DOHH2 (cell line): ENCODE measurements around the gene METTL27.
A peak's percentile ranks its signal among the peaks of the same experiment; 100 is the strongest.

Experiments
- H3F3A ChIP-seq: fragments of 200-600 bp; sonication (generic), shearing (Covaris generic); 2 replicates; pipeline ENCODE4 v1.6.0; 2016; ENCODE audit warnings: antibody characterized with exemption, mild to moderate bottlenecking; ENCODE audit not compliant: control insufficient read depth, insufficient read depth
- H3K27ac ChIP-seq: fragments of 200-600 bp; sonication (generic); 2 replicates; pipeline ENCODE4 v1.5.1; 2014; ENCODE audit warnings: low read depth, mild to moderate bottlenecking, low read length, moderate library complexity
- H3K27me3 ChIP-seq: fragments of 200-600 bp; sonication (generic); 2 replicates; pipeline ENCODE4 v1.6.1; 2014; ENCODE audit warnings: mild to moderate bottlenecking, low read length, mixed read lengths; ENCODE audit not compliant: control insufficient read depth
- H3K36me3 ChIP-seq: fragments of 200-600 bp; sonication (generic); 2 replicates; pipeline ENCODE4 v1.6.1; 2014; ENCODE audit warnings: mild to moderate bottlenecking, low read length, moderate library complexity, mixed read lengths; ENCODE audit not compliant: control insufficient read depth
- H3K4me1 ChIP-seq: fragments of 200-600 bp; sonication (generic); 2 replicates; pipeline ENCODE4 v1.6.1; 2014; ENCODE audit warnings: mild to moderate bottlenecking, low read length, mixed read lengths; ENCODE audit not compliant: control insufficient read depth
- H3K4me2 ChIP-seq: fragments of 200-600 bp; sonication (generic); 2 replicates; pipeline ENCODE4 v1.6.0; 2014; ENCODE audit warnings: mild to moderate bottlenecking, low read length, moderate library complexity
- H3K4me3 ChIP-seq: fragments of 200-600 bp; sonication (generic); 2 replicates; pipeline ENCODE4 v1.5.1; 2014; ENCODE audit warnings: mild to moderate bottlenecking, low read length, mixed read lengths
- H3K79me2 ChIP-seq: fragments of 200-600 bp; sonication (generic); 2 replicates; pipeline ENCODE4 v1.6.1; 2014; ENCODE audit warnings: mild to moderate bottlenecking, low read length, mixed read lengths; ENCODE audit not compliant: control insufficient read depth
- H3K9me2 ChIP-seq: fragments of 200-600 bp; sonication (generic); replicated peaks from 2 replicates; pipeline ENCODE4 v1.6.1; 2014; ENCODE audit warnings: mild to moderate bottlenecking, low read length, mixed read lengths; ENCODE audit not compliant: control insufficient read depth
- H3K9me3 ChIP-seq: fragments of 200-600 bp; sonication (generic); 2 replicates; pipeline ENCODE4 v1.6.1; 2014; ENCODE audit warnings: antibody characterized with exemption, low read length, mixed read lengths; ENCODE audit not compliant: control insufficient read depth, insufficient read depth
- H4K20me1 ChIP-seq: fragments of 200-600 bp; sonication (generic); 2 replicates; pipeline ENCODE4 v1.6.0; 2014; ENCODE audit warnings: low read depth, mild to moderate bottlenecking, antibody characterized with exemption, low read length, moderate library complexity; ENCODE audit not compliant: control insufficient read depth, insufficient read depth
- CTCF ChIP-seq: fragments of 200-600 bp; sonication (generic); IDR thresholded peaks from one replicate; pipeline ENCODE4 v1.5.1; 2014; ENCODE audit warnings: antibody characterized with exemption, mild to moderate bottlenecking, low read depth, low read length; ENCODE audit not compliant: poor library complexity, severe bottlenecking
- EZH2phosphoT487 ChIP-seq: fragments of 200-600 bp; sonication (generic); IDR thresholded peaks from 2 replicates; pipeline ENCODE4 v1.6.1; 2017; ENCODE audit warnings: borderline replicate concordance, mild to moderate bottlenecking, antibody characterized with exemption, low read length, moderate library complexity, mixed read lengths

Gene METTL27

GRCh38 chr7:73841689-73842066 lies 638 bp downstream of the METTL27 start:
- no peaks in the 10 kb centered on the region for H3K36me3 ChIP-seq
- H3K4me1 ChIP-seq: peaks cover 15% of the 10 kb centered on the region
- peak overlapping the region; percentile 97 for H3K4me2 ChIP-seq
- no peaks in the 10 kb centered on the region for H3K9me2 ChIP-seq
- H4K20me1 ChIP-seq: no peaks in the 10 kb centered on the region
- H3F3A ChIP-seq: no peaks in the 10 kb centered on the region
- H3K27ac ChIP-seq: no peak overlapping the region
- H3K4me3 ChIP-seq: peak overlapping the region; percentile 76
- no peaks in the 10 kb centered on the region for H3K79me2 ChIP-seq
- peaks cover 8% of the 10 kb centered on the region for H3K27me3 ChIP-seq
- no peak for TF ChIP-seq EZH2phosphoT487
- TF ChIP-seq CTCF: no peak
- H3K9me3 ChIP-seq: no peaks in the 10 kb centered on the region

GRCh38 chr7:73840715-73841379 lies 1.5 kb downstream of the METTL27 start:
- TF ChIP-seq EZH2phosphoT487: no peak
- TF ChIP-seq CTCF: no peak
- Histone ChIP-seq H3K27me3 (peaks cover 5% of the 10 kb centered on the region), H3F3A (no peaks in the 10 kb centered on the region), H3K9me2 (no peaks in the 10 kb centered on the region), H3K4me1 (peaks cover 9% of the 10 kb centered on the region), H3K36me3 (no peaks in the 10 kb centered on the region), H3K9me3 (no peaks in the 10 kb centered on the region), H4K20me1 (no peaks in the 10 kb centered on the region), H3K27ac (no peak overlapping the region), H3K4me2 (no peak overlapping the region), H3K79me2 (no peaks in the 10 kb centered on the region), H3K4me3 (no peak overlapping the region)

GRCh38 chr7:73839743-73840714 lies 2.3 kb downstream of the METTL27 start:
- Histone ChIP-seq H3K4me3 (no peak overlapping the region), H3F3A (no peaks in the 10 kb centered on the region), H3K9me3 (no peaks in the 10 kb centered on the region), H3K4me1 (peaks cover 6% of the 10 kb centered on the region), H4K20me1 (no peaks in the 10 kb centered on the region), H3K9me2 (no peaks in the 10 kb centered on the region), H3K4me2 (no peak overlapping the region), H3K36me3 (no peaks in the 10 kb centered on the region), H3K27me3 (peaks cover 4% of the 10 kb centered on the region; the same call in 1 of the 2 replicates), H3K27ac (no peak overlapping the region), H3K79me2 (no peaks in the 10 kb centered on the region)
- TF ChIP-seq CTCF (peak; percentile 37), EZH2phosphoT487 (no peak)
